SK-N-SH (cell line): ENCODE measurements around the gene CASZ1. TPM values are rescaled to one million over a fixed set of nuclear protein-coding genes. Genes with fewer than 3 reads are reported as not detected.

Source experiments
- CTCF ChIA-PET: fragments of 300-600, 350-600 bp; formaldehyde crosslinking; extraction: SDS; loops from one replicate; lab custom pipeline; 2021; lab: Yijun Ruan, JAX
- POLR2A ChIA-PET: fragments of 350-600 bp; sonication (Branson Sonifier 250); formaldehyde crosslinking; extraction: SDS; loops from one replicate; lab custom pipeline; 2020; ENCODE audit warnings: antibody characterized with exemption, inconsistent platforms; lab: Yijun Ruan, JAX
- DNase-seq: peaks from one replicate; pipeline ENCODE4 v3.0.0; 2012
- H2AFZ ChIP-seq: fragments of 200-600 bp; sonication (generic); 2 replicates; pipeline ENCODE4 v1.8.1; 2016; ENCODE audit warnings: antibody characterized with exemption, mild to moderate bottlenecking, low read depth
- H3F3A ChIP-seq: fragments of 200-600 bp; sonication (generic); replicated peaks from 2 replicates; pipeline ENCODE3; 2016; ENCODE audit warnings: antibody characterized with exemption, mild to moderate bottlenecking; ENCODE audit not compliant: insufficient read depth
- H3K27ac ChIP-seq, 2 experiments: fragments of 200-500 bp in 1 of 2; fragments of 200-600 bp in 1 of 2; sonication (Bioruptor generic) in 1 of 2; sonication (generic), shearing (Covaris generic) in 1 of 2; 2 replicates each; pipeline versions ENCODE4 v1.5.1 to v1.6.1; 2014 to 2016; ENCODE audit warnings: low read depth in 2 of 2, inconsistent platforms in 1 of 2, low read length in 1 of 2, mild to moderate bottlenecking in 1 of 2, mixed read lengths in 1 of 2
- H3K27me3 ChIP-seq: fragments of 200-600 bp; sonication (generic), shearing (Covaris generic); 2 replicates; pipeline ENCODE4 v1.6.1; 2016; ENCODE audit warnings: mixed run types; ENCODE audit not compliant: insufficient read depth
- H3K36me3 ChIP-seq, 2 experiments: fragments of 200-500 bp in 1 of 2; fragments of 200-600 bp in 1 of 2; sonication (Bioruptor generic) in 1 of 2; sonication (generic) in 1 of 2; replicated peaks in 1 of 2; 2 replicates each; pipeline versions ENCODE3 to v1.5.1; 2014 to 2016; ENCODE audit warnings: low read length in 1 of 2, mild to moderate bottlenecking in 1 of 2; ENCODE audit not compliant: insufficient read depth in 2 of 2, control insufficient read depth in 1 of 2
- H3K4me1 ChIP-seq, 2 experiments: fragments of 200-500 bp in 1 of 2; fragments of 200-600 bp in 1 of 2; sonication (Bioruptor generic) in 1 of 2; sonication (generic), shearing (Covaris generic) in 1 of 2; 2 replicates each; pipeline versions ENCODE4 v1.5.1 to v1.6.1; 2014 to 2016; ENCODE audit warnings: low read depth in 1 of 2, low read length in 1 of 2, mixed run types in 1 of 2; ENCODE audit not compliant: insufficient read depth in 2 of 2, control insufficient read depth in 1 of 2
- H3K4me2 ChIP-seq: fragments of 200-600 bp; sonication (generic), shearing (Covaris generic); 2 replicates; pipeline ENCODE4 v1.6.1; 2017; ENCODE audit warnings: mixed run types
- H3K4me3 ChIP-seq, 2 experiments: fragments of 200-500 bp in 1 of 2; fragments of 200-600 bp in 1 of 2; sonication (Bioruptor generic) in 1 of 2; sonication (generic), shearing (Covaris generic) in 1 of 2; 2 replicates each; pipeline versions ENCODE4 v1.5.1 to v1.8.1; 2014 to 2016; ENCODE audit warnings: low read depth in 2 of 2, inconsistent platforms in 1 of 2, low read length in 1 of 2, mild to moderate bottlenecking in 1 of 2, mixed read lengths in 1 of 2, moderate library complexity in 1 of 2
- H3K79me2 ChIP-seq: fragments of 200-600 bp; sonication (generic); 2 replicates; pipeline ENCODE4 v1.8.1; 2017; ENCODE audit warnings: mild to moderate bottlenecking; ENCODE audit not compliant: insufficient read depth
- H3K9ac ChIP-seq: fragments of 200-600 bp; sonication (generic); 2 replicates; pipeline ENCODE4 v1.6.1; 2017; ENCODE audit warnings: mixed run types
- H3K9me2 ChIP-seq: fragments of 200-600 bp; sonication (generic); 2 replicates; pipeline ENCODE4 v1.6.1; 2017; ENCODE audit warnings: mixed run types
- H3K9me3 ChIP-seq: fragments of 200-600 bp; sonication (generic); 2 replicates; pipeline ENCODE4 v1.6.1; 2017; ENCODE audit warnings: mixed run types, mild to moderate bottlenecking, moderate library complexity
- H4K20me1 ChIP-seq: fragments of 200-600 bp; sonication (generic); 2 replicates; pipeline ENCODE4 v1.6.1; 2017; ENCODE audit warnings: mild to moderate bottlenecking, mixed run types; ENCODE audit not compliant: insufficient read depth
- EP300 ChIP-seq, 2 experiments: IDR thresholded peaks; 2 replicates each; pipeline versions ENCODE4 v1.4.0 to v1.6.1; 2012; ENCODE audit warnings: borderline replicate concordance in 1 of 2, low read depth in 1 of 2, low read length in 1 of 2
- GABPA ChIP-seq: IDR thresholded peaks from 2 replicates; pipeline ENCODE4 v1.4.0; 2012; ENCODE audit warnings: low read depth, mild to moderate bottlenecking
- GATA2 ChIP-seq: sonication (generic); formaldehyde crosslinking; IDR thresholded peaks from 2 replicates; pipeline ENCODE4 v1.5.0; 2020; ENCODE audit warnings: mild to moderate bottlenecking, missing genetic modification reagents
- JUND ChIP-seq: IDR thresholded peaks from 2 replicates; pipeline ENCODE4 v1.4.0; 2012
- MEF2A ChIP-seq: IDR thresholded peaks from 2 replicates; pipeline ENCODE4 v1.4.0; 2012; ENCODE audit warnings: low read depth, borderline replicate concordance
- MXI1 ChIP-seq: IDR thresholded peaks from 2 replicates; pipeline ENCODE4 v1.6.1; 2012; ENCODE audit warnings: mild to moderate bottlenecking, low read depth, low read length, improper control_type of control experiment
- RAD21 ChIP-seq: IDR thresholded peaks from 2 replicates; pipeline ENCODE4 v1.6.1; 2012; ENCODE audit warnings: mild to moderate bottlenecking, low read length
- RCOR1 ChIP-seq: fragments of 150-350 bp; IDR thresholded peaks from 2 replicates; pipeline ENCODE4 v1.6.1; 2017; ENCODE audit warnings: antibody characterized with exemption, low read length
- SMC3 ChIP-seq: IDR thresholded peaks from 2 replicates; pipeline ENCODE4 v1.6.1; 2012; ENCODE audit warnings: low read depth, low read length, improper control_type of control experiment
- WGBS: methylation state at CpG from one replicate; pipeline ENCODE4 v1.1.6; 2017; ENCODE audit warnings: low lambda C conversion rate; 5-methylcytosine and 5-hydroxymethylcytosine counted together
- polyA plus RNA-seq, 3 experiments: library from polyadenylated mRNA; depleted of rRNA; stranded (reverse); fragments of >200 nt; gene quantifications; 2 replicates each; pipeline ENCODE4 v1.2.3, GENCODE V29; 2012
- TF ChIP-seq, protein P1 (sequence below): fragments of 150-350 bp; IDR thresholded peaks from 2 replicates; pipeline ENCODE4 v1.6.1; 2016; ENCODE audit warnings: mild to moderate bottlenecking, low read depth, low read length
- TF ChIP-seq, protein P2 (sequence below): IDR thresholded peaks from 2 replicates; pipeline ENCODE4 v1.6.1; 2012; ENCODE audit warnings: mild to moderate bottlenecking, low read depth, low read length, moderate library complexity
- TF ChIP-seq, protein P3 (sequence below): fragments of 150-350 bp; IDR thresholded peaks from 2 replicates; pipeline ENCODE4 v1.6.1; 2017; ENCODE audit warnings: antibody characterized with exemption, low read length, low read depth, borderline replicate concordance
- TF ChIP-seq, protein P4 (sequence below): IDR thresholded peaks from 2 replicates; pipeline ENCODE4 v1.4.0; 2012; ENCODE audit warnings: low read depth
- TF ChIP-seq, protein P5 (sequence below): fragments of 200-600 bp; sonication (generic); IDR thresholded peaks from 2 replicates; pipeline ENCODE4 v1.6.1; 2017; ENCODE audit warnings: antibody characterized with exemption, mild to moderate bottlenecking, moderate library complexity

The CASZ1 gene
- polyA plus RNA-seq, 1 of the 3 experiments (the other 2 are of a cell fraction) = 0.51 TPM

DNA sequence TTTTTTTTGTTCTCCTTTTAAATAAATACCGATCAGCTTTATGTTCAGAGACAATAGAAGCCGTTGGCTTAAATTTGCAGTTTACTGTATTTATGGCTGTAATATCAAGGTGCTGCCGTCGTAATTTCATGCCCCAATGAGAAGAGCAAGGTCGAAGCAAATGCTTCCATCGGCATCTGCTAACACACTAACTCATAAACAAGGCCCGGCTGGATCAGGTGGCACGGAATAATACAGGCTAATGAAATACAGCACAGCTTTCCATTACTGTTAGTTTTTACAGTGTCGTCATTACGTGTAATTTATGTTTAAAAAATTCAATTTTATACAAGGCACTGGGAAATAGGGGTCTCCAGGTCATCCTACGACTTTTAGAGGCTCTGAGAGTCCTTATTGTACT lies 202.7 kb downstream of the CASZ1 start:
- peaks cover 6% of the 10 kb centered on the region for H3F3A ChIP-seq
- CTCF ChIA-PET = interaction anchor here (1.1 kb wide), 1 partner anchor 72 kb away, joined by 3 read pairs; no protein-coding TSS in a partner anchor

DNA sequence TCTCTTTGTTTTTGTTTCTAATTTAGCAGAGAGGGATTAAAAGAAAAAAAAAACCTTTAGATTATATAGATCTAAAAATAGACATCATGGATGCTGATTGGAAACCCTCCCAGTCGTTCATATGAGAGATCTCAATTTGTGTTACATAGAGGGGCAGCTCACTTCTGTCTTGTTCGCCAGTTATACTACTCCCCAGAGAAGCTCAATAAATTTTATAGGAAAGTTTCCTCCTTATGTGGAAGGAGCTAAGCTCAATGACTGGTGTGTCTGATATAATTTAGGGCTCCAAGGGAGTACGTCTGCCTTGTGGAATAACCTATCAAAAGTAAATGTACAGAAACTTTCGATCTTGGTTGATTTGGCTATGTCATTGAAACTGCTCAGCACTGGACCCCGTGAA lies 204.1 kb downstream of the CASZ1 start:
- Histone ChIP-seq H3K9me2 (no peaks in the 10 kb centered on the region), H2AFZ (no peak overlapping the region), H3K27ac (no peak overlapping the region), H3F3A (peaks cover 4% of the 10 kb centered on the region), H3K9me3 (no peaks in the 10 kb centered on the region), H3K4me3 (no peak overlapping the region), H3K4me1 (peaks cover 0 to 5% of the 10 kb centered on the region in 2 experiments; a peak in 1 of 4 replicates), H3K4me2 (no peak overlapping the region), H4K20me1 (no peaks in the 10 kb centered on the region), H3K27me3 (no peaks in the 10 kb centered on the region), H3K9ac (no peak overlapping the region), H3K36me3 (no peaks in the 10 kb centered on the region), H3K79me2 (no peaks in the 10 kb centered on the region)
- 75% methylated on average over 5 of the region's 5 CpGs for WGBS
- no peak for TF ChIP-seq RCOR1
- no peak for DNase-seq
- ChIA-PET CTCF (interaction anchor here (1.0 to 1.2 kb wide), 2 partner anchors 30 to 85 kb away, joined by 3 read pairs; no protein-coding TSS in a partner anchor), POLR2A (no interaction called here)

More for the DNA sequence above, 202.7 kb downstream of the CASZ1 start:
- H3K36me3 ChIP-seq = no peaks in the 10 kb centered on the region
- no peak overlapping the region for H2AFZ ChIP-seq
- peaks cover 7 to 16% of the 10 kb centered on the region in 2 experiments for H3K4me1 ChIP-seq
- H3K9me3 ChIP-seq = no peaks in the 10 kb centered on the region
- POLR2A ChIA-PET = no interaction called here
- H4K20me1 ChIP-seq = no peaks in the 10 kb centered on the region
- no peaks in the 10 kb centered on the region for H3K79me2 ChIP-seq
- no peak overlapping the region for H3K27ac ChIP-seq
- no peaks in the 10 kb centered on the region for H3K27me3 ChIP-seq
- H3K4me3 ChIP-seq = no peak overlapping the region
- no peaks in the 10 kb centered on the region for H3K9me2 ChIP-seq
- H3K4me2 ChIP-seq = no peak overlapping the region
- H3K9ac ChIP-seq = no peak overlapping the region
- no peak for TF ChIP-seq GATA2 (CRISPR knock-in tag)
- TF ChIP-seq SMC3 = no peak
- TF ChIP-seq RAD21 = no peak
- TF ChIP-seq, protein P1, sequence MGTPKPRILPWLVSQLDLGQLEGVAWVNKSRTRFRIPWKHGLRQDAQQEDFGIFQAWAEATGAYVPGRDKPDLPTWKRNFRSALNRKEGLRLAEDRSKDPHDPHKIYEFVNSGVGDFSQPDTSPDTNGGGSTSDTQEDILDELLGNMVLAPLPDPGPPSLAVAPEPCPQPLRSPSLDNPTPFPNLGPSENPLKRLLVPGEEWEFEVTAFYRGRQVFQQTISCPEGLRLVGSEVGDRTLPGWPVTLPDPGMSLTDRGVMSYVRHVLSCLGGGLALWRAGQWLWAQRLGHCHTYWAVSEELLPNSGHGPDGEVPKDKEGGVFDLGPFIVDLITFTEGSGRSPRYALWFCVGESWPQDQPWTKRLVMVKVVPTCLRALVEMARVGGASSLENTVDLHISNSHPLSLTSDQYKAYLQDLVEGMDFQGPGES = no peak
- TF ChIP-seq, all 33 proteins: peak for 0
- WGBS = 92% methylated on average over 11 of the region's 11 CpGs
- no peak for DNase-seq

DNA sequence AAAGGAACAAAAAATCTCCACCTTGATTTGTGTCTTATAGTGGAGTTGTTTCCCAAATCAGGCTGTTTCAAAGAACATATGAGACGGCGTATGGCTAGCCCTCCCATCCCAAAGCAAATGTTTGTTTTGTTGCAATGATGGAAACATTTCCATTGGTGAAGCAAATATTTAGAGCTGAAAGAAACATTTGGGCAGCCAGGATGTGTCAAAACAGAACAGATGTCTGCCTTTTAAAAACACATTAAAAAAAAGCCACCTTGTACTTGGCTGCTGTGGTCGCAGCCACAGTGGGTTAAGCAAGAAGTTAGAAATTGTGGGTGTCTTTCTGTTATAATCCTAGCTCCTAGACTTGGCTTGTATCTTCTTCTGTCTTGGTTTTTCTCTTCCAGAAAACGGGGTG lies 205.4 kb downstream of the CASZ1 start:
- no peaks in the 10 kb centered on the region for H3K36me3 ChIP-seq
- H3K4me1 ChIP-seq = peaks cover 0 to 4% of the 10 kb centered on the region in 2 experiments; a peak in 1 of 4 replicates
- H2AFZ ChIP-seq = no peak overlapping the region
- ChIA-PET CTCF (interaction anchor here (0.8 to 1.4 kb wide), 2 partner anchors 10 to 276 kb away, joined by 3 read pairs; no protein-coding TSS in a partner anchor), POLR2A (no interaction called here)
- no peak for DNase-seq
- H3K79me2 ChIP-seq = no peaks in the 10 kb centered on the region
- no peaks in the 10 kb centered on the region for H3K27me3 ChIP-seq
- H3K4me2 ChIP-seq = no peak overlapping the region
- H3K9ac ChIP-seq = no peak overlapping the region
- 68% methylated on average over 4 of the region's 4 CpGs for WGBS
- peaks cover 4% of the 10 kb centered on the region for H3F3A ChIP-seq
- no peak overlapping the region for H3K4me3 ChIP-seq
- H3K27ac ChIP-seq = no peak overlapping the region
- no peaks in the 10 kb centered on the region for H3K9me3 ChIP-seq
- no peaks in the 10 kb centered on the region for H3K9me2 ChIP-seq
- H4K20me1 ChIP-seq = no peaks in the 10 kb centered on the region
- TF ChIP-seq, protein P2, sequence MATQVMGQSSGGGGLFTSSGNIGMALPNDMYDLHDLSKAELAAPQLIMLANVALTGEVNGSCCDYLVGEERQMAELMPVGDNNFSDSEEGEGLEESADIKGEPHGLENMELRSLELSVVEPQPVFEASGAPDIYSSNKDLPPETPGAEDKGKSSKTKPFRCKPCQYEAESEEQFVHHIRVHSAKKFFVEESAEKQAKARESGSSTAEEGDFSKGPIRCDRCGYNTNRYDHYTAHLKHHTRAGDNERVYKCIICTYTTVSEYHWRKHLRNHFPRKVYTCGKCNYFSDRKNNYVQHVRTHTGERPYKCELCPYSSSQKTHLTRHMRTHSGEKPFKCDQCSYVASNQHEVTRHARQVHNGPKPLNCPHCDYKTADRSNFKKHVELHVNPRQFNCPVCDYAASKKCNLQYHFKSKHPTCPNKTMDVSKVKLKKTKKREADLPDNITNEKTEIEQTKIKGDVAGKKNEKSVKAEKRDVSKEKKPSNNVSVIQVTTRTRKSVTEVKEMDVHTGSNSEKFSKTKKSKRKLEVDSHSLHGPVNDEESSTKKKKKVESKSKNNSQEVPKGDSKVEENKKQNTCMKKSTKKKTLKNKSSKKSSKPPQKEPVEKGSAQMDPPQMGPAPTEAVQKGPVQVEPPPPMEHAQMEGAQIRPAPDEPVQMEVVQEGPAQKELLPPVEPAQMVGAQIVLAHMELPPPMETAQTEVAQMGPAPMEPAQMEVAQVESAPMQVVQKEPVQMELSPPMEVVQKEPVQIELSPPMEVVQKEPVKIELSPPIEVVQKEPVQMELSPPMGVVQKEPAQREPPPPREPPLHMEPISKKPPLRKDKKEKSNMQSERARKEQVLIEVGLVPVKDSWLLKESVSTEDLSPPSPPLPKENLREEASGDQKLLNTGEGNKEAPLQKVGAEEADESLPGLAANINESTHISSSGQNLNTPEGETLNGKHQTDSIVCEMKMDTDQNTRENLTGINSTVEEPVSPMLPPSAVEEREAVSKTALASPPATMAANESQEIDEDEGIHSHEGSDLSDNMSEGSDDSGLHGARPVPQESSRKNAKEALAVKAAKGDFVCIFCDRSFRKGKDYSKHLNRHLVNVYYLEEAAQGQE = no peak
- TF ChIP-seq GABPA (no peak), JUND (no peak), MEF2A (no peak), EP300 (IDR thresholded peaks at IDR 0.05; ENCODE audit: borderline replicate concordance in 1 of 2, low read depth in 1 of 2, low read length in 1 of 2) (no peak), MXI1 (no peak)
- TF ChIP-seq, protein P3, sequence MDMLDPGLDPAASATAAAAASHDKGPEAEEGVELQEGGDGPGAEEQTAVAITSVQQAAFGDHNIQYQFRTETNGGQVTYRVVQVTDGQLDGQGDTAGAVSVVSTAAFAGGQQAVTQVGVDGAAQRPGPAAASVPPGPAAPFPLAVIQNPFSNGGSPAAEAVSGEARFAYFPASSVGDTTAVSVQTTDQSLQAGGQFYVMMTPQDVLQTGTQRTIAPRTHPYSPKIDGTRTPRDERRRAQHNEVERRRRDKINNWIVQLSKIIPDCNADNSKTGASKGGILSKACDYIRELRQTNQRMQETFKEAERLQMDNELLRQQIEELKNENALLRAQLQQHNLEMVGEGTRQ = no peak
- TF ChIP-seq, protein P4, sequence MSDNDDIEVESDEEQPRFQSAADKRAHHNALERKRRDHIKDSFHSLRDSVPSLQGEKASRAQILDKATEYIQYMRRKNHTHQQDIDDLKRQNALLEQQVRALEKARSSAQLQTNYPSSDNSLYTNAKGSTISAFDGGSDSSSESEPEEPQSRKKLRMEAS = no peak
- TF ChIP-seq, protein P5, sequence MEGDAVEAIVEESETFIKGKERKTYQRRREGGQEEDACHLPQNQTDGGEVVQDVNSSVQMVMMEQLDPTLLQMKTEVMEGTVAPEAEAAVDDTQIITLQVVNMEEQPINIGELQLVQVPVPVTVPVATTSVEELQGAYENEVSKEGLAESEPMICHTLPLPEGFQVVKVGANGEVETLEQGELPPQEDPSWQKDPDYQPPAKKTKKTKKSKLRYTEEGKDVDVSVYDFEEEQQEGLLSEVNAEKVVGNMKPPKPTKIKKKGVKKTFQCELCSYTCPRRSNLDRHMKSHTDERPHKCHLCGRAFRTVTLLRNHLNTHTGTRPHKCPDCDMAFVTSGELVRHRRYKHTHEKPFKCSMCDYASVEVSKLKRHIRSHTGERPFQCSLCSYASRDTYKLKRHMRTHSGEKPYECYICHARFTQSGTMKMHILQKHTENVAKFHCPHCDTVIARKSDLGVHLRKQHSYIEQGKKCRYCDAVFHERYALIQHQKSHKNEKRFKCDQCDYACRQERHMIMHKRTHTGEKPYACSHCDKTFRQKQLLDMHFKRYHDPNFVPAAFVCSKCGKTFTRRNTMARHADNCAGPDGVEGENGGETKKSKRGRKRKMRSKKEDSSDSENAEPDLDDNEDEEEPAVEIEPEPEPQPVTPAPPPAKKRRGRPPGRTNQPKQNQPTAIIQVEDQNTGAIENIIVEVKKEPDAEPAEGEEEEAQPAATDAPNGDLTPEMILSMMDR = no peak
